Left kidney (tissue), 1 donor: ENCODE results near the gene GNRH2. TPM values are rescaled to one million over a fixed set of nuclear protein-coding genes. Genes with fewer than 3 reads are reported as not detected.

Experiments used
- polyA plus RNA-seq: library from polyadenylated mRNA; unstranded; fragments of 120-200 nt; gene quantifications from one replicate; pipeline ENCODE4 v1.2.1, GENCODE V29; 2013; ENCODE audit not compliant: insufficient read length

The GNRH2 gene
- polyA plus RNA-seq, 1 donor = 0.73 TPM

Other genes starting within 250 kb of the GNRH2 start
- 224 TPM for gene CPXM1, start 243.0 kb upstream of the GNRH2 start, polyA plus RNA-seq
- not detected for gene C20orf141, start 228.6 kb upstream of the GNRH2 start, polyA plus RNA-seq
- 0.03 TPM for gene TMEM239, start 227.3 kb upstream of the GNRH2 start, polyA plus RNA-seq
- gene PCED1A, start 203.0 kb upstream of the GNRH2 start, polyA plus RNA-seq = 56.3 TPM
- 36.9 TPM for gene VPS16, start 202.9 kb upstream of the GNRH2 start, polyA plus RNA-seq
- gene PTPRA, start 170.1 kb upstream of the GNRH2 start, polyA plus RNA-seq = 103 TPM
- 48.0 TPM for gene MRPS26, start 2.4 kb downstream of the GNRH2 start, polyA plus RNA-seq
- gene OXT, start 28.0 kb downstream of the GNRH2 start, polyA plus RNA-seq = 0.60 TPM
- 0.28 TPM for gene AVP, start 41.1 kb downstream of the GNRH2 start, polyA plus RNA-seq
- 20.4 TPM for gene FASTKD5, start 116.2 kb downstream of the GNRH2 start, polyA plus RNA-seq
- gene UBOX5, start 116.2 kb downstream of the GNRH2 start, polyA plus RNA-seq = 9.9 TPM
- 13.7 TPM for gene LZTS3, start 129.9 kb downstream of the GNRH2 start, polyA plus RNA-seq
- 49.1 TPM for gene DDRGK1, start 161.1 kb downstream of the GNRH2 start, polyA plus RNA-seq
- 53.1 TPM for gene ITPA, start 165.9 kb downstream of the GNRH2 start, polyA plus RNA-seq
- 2.3 TPM for gene SLC4A11, start 195.6 kb downstream of the GNRH2 start, polyA plus RNA-seq